Frontal cortex (tissue), 4 donors: Measurements from ENCODE around the gene LGALS3. TPM values are rescaled to one million over a fixed set of nuclear protein-coding genes. Genes with fewer than 3 reads are reported as not detected.
"Not testable (repeated sequence)": the region's sequence is repeated elsewhere in the genome, so short reads cannot be mapped to it uniquely, and the experiment has no call there.

Experiments
- DNase-seq, 2 donors: peaks; one replicate each; pipeline ENCODE4 v3.0.0; 2012; ENCODE audit warnings: low spot score in 2 of 2
- FAIRE-seq: peaks from 2 replicates; lab custom pipeline; 2012; peaks lifted over from hg19 to GRCh38; lab: Jason Lieb, UNC
- total RNA-seq: library from RNA; depleted of rRNA; stranded (reverse); fragments of >200 nt; gene quantifications from one replicate; pipeline ENCODE4 v1.2.3, GENCODE V29; 2014
- donor health status: control.
- donor health status: control.
- donor health status: control.

LGALS3 gene
- total RNA-seq, result 10.6 TPM

DNA sequence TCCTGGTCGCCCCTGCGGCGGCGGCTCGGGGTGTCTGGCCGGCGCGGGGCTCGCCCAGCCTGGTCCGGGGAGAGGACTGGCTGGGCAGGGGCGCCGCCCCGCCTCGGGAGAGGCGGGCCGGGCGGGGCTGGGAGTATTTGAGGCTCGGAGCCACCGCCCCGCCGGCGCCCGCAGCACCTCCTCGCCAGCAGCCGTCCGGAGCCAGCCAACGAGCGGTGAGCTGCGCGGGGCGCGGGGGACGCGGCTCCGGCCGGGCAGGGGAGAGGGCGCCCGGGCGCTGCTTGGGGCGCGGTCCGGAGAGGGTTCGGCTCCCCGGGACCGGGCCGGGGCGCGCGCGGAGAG, at the start of gene LGALS3:
TSS of gene LGALS3 (plus strand) at position 167 of the 342 bp plus-strand sequence. CDS start 8,122 bp downstream, outside the sequence.
- FAIRE-seq (no peak), DNase-seq (peak; percentile 67 to 68)

DNA sequence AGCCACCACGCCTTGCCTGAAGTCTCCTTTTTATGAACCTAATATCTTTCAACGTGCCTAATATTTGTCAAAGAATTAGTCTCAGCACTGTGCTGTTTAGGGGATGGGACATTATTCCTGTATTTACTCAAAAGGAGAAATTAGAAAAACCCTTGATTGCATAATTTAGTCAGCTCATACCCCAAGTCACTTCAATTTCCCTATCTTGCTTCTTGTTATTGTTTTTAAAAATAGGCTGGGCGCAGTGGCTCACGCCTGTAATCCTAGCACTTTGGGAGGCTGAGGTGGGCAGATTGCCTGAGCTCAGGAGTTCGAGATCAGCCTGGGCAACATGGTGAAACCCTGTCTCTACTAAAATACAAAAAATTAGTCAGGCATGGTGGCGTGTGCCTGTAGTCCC, 49.1 kb upstream of the LGALS3 start:
- not testable (repeated sequence) for FAIRE-seq, DNase-seq

DNA sequence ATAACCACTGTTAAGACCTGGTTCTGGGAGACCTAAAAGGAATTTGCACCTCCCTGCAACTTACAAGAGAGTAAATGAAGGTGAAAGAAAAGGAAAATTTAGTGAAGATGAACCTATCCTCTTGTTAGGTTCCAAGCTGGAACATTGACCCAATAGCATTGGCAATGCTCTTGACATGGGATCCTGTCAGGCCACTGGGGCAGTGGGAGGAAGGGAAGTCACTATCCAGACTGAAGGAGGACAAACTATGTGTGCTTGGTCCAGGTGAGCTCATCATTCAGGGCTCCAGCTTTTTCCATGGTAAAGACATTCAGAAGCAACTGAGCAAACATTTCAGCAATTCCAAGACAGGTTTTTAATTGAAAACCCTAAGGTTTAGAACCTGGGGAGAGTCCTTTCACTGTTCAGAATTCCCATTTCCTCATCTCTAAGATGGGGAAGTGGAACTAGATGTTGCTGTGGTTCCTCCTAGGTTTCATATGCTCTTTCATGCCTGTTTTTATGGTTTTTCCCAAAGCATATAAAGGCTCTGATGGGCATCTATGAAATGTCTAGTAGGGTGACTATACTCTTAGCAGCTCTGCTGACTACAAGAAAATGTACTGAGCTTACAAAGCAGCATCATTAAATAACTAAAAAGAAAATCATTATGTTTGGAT, 44.5 kb upstream of the LGALS3 start:
- no peak for FAIRE-seq
- DNase-seq, result no peak

DNA sequence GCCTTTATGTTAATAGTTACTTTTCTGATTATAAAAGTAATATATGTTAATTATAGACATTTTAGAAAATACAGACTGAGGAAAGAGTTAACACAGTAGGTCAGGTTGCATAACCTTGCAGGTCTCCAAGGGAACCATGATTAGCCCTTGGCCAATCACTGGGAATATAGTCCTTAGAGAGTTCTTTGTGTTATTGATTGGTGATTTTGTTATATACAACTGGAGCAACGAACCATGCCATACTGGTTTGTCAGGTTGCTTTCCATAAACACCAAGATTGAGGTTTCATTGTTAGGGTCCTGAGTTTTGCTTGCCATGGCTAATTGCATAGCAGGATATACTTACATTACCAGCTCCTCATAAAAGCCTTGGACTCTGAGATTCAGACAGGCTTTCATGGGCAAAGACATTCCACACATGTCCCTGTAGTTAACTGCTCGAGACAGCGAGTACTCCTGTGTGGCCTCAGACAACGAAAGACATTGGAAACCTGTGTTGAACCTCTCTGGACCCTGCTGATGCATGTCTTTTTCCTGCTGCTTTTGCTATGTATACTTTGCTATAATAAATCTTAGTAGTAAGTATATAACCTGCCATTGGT, 43.9 kb upstream of the LGALS3 start:
- no peak for FAIRE-seq
- DNase-seq, result no peak

DNA sequence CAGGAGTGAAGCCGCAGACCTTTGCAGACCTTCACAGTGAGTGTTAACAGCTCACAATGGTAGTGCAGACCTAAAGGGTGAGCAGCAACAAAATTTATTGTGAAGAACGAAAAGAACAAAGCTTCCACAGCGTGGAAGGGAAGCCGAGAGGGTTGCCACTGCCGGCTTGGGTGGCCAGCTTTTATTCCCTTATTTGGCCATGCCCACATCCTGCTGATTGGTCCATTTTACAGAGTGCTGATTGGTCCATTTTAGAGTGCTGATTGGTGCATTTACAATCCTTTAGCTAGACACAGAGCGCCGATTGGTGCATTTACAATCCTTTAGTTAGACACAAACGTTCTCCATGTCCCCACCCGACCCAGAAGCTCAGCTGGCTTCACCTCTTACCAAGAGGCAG, 42.1 kb upstream of the LGALS3 start:
- FAIRE-seq, result no peak
- DNase-seq, result no peak

DNA sequence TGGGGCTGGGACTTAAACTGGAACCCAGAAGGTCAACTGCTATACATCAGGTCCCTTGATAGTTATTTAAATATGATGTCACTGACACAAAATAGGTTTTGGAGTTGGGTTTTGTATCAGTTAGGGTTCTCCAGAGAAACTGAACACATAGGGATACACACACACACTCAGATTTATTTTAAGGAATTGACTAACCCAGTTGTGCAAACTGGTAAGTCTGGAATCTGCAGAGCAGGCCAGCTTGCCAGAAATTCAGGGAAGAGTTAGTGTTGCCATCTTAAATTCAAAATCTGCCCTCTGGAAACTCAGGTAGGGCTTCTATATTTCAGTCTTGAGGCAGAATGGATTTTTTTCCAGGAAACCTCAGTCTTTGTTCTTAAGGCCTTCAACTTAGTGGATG, 40.7 kb upstream of the LGALS3 start:
- no peak for FAIRE-seq

DNA sequence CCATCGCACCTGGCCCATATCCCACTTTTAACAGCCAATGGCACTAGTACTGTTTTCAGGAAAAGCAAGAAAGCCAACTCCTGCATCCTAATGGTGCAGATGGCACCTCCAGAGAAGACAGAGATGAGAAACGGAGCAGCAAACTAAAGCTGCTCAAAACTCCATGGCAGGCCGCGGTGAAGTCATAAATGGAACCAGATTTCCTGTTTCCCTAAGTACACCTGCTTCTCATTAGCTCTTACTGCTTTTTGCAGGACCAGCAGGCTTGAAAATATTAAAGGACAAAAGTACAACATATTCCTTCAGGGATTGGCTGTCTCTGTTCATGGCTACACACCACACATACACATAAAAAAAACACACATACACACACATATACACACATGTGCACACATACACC, 36.7 kb upstream of the LGALS3 start:
- no peak for FAIRE-seq
- DNase-seq, result no peak

More for the DNA sequence above, 40.7 kb upstream of the LGALS3 start:
- DNase-seq, result no peak

DNA sequence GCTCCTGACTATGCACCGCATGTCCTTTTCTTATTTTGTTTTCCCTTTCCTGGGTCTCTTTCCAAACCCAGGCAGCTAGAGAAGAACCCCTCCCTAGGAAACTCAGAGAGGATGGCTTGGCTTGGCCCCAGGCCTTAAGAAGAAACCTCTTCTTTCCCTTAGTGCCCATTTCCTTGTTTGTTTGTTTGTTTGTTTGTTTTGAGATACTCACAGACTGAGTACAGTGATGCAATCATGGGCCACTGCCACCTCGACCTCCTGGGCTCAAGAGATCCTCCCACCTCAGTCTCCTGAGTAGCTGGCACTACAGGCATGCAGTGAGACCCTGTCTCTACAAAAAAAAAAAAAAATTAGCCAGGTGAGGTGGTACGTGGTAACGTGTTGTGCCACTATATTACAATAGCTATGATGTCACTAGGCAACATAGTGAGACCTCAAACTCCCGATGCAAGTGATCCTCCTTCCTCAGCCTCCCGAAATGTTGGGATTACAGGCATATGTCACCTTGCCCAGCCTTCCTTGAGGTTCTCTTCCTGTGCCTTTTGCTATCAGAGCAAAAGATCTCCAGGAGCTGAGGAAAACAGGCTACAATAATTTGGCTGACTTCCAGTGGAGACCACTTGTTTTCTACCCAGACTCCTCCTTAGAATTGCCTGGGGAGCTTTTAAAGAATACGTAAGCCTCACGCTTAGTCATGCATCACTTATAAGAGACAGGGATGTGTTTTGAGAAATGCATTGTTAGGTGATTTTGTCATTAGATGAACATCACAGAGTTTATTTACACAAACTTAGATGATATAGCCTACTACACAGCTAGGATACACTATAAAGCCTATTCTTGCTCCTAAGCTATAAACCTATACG, 34.5 kb upstream of the LGALS3 start:
- DNase-seq, result no peak
- FAIRE-seq, result no peak

DNA sequence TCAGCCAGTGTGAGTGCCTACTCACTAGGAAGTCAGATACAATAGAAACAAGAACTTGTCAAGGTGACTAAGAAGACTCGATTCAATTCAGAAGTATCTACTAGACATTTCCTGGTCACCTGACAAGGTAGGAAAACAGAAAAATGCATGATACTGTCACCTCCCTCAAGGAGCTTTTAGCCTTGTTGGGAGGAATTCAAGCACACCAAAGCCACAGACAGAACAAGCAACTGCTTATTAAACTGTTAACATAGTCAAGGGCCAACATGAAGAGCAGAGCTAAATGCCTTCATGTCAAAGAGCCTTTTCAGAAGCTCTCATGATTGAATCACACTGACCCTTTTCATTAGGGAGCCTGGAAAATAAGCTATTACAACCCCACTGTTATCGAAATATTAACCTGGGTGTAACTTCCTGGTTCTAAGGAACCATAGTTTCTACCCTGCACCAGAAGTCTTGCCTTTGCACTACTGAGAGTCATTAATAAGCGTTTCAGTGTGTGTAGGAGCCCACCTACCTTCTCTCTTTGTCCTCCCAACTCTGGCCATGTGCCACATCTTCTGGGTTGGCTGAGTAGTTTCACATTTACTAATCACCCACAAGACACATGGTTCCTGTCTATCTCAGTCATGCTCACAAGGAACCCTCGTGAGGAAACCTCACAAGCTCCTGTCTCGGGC, 31.0 kb upstream of the LGALS3 start:
- DNase-seq (no peak), FAIRE-seq (no peak)

DNA sequence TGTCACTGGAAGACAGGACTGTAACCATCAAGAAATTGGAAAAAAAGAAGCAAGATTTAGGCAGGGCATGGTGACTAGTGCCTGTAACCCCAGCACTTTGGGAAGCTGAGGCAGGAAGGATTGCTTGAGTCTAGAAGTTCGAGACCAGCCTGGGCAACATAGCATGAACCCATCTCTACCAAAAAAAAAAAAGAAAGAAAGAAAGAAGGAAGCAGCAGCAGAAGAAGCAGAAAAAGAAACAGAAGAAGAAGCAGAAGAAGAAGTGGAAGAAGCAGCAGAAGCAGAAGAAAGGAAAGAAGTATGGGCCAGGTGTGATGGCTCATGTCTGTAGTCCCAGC, 30.5 kb upstream of the LGALS3 start:
- DNase-seq (no peak), FAIRE-seq (no peak)

DNA sequence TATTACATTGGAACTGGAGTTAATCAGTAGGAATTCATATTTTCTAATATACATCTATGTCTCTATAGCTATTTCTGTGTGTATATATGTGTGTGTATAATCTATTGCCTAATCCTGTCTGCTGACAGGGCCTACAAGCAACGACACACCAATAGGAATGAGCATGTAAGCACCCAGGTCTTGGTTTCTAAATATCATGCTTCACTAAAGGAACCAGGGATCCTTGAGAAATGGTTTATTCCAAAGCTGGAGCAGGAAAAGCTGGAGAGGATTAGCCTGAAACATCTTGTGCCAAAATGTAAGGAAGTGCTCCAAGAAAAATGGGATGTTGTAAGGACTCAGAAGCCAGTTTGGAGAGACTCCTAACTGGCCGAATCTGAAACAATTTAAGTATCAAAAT, 29.3 kb upstream of the LGALS3 start:
- DNase-seq, result no peak
- FAIRE-seq, result no peak

DNA sequence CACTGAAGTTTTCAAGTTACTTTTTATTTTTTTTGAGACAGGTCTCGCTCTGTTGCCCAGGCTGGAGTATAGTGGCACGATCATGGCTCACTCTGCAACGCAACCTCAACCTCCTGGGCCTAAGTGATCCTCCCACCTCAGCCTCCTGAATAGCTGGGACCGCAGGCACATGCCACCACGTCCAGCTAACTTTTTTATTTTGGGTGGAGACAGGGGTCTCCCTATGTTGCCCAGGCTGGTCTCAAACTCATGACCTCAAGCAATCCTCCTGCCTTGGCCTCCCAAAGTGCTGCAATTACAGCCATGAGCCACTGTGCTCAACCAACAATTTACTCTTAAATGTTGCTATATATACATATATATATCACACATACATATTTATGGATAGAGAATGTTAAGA, 27.4 kb upstream of the LGALS3 start:
- no peak for DNase-seq
- no peak for FAIRE-seq

DNA sequence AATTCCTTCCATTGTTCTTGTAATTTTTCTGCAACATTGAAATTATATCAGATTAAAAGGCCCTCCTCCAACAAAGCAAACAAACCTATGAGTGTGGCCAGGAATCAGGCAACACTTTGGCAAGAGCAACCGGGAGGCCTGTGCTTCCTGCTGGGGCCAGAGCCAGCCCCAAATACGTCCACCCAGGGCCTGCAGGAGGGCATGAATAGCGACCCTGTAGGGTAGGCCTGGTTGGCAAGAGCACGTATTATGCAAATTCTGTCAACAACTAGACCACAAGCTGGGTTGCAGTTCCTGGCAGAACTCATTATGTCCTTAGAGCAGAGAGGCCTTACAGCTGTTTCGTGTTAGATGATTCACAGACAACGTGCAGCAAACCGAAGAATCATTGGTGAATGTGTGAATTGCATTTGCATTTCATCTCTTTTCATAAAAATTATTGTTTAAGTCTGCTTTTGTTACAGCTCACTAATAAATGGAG, 26.9 kb upstream of the LGALS3 start:
- no peak for FAIRE-seq
- DNase-seq, result peak in 1 of 2 donors; percentile 52

DNA sequence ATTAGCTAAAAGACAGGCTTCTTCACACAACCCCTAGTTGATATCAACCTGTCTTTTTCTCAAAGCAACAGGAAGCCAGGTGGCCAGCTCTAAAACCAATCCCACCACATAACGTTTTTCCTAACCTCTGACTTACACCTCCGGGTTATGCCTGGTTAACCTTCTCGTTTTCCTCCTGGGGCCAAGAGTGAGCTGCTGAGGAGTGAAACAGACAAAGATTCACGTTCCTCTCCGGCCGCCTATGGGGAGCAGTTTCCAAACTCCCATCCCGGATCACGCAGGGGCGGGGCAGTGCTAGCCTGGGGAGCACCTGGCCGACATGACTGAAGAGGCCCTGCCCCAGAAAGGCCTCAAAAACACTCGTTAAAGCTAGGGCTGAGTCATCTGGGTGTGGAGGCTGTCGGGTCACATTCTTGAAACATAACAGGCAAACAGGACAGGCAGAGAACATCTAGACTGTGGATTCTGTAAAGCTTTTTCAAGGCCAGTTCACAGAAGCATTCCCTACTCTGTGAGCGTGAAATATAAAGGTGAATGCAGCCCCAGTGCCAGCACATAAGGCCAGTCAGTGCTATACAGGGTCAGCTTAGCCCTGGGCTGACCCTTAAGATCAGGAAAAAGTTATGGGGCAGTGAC, 25.9 kb upstream of the LGALS3 start:
- FAIRE-seq (no peak), DNase-seq (no peak)

DNA sequence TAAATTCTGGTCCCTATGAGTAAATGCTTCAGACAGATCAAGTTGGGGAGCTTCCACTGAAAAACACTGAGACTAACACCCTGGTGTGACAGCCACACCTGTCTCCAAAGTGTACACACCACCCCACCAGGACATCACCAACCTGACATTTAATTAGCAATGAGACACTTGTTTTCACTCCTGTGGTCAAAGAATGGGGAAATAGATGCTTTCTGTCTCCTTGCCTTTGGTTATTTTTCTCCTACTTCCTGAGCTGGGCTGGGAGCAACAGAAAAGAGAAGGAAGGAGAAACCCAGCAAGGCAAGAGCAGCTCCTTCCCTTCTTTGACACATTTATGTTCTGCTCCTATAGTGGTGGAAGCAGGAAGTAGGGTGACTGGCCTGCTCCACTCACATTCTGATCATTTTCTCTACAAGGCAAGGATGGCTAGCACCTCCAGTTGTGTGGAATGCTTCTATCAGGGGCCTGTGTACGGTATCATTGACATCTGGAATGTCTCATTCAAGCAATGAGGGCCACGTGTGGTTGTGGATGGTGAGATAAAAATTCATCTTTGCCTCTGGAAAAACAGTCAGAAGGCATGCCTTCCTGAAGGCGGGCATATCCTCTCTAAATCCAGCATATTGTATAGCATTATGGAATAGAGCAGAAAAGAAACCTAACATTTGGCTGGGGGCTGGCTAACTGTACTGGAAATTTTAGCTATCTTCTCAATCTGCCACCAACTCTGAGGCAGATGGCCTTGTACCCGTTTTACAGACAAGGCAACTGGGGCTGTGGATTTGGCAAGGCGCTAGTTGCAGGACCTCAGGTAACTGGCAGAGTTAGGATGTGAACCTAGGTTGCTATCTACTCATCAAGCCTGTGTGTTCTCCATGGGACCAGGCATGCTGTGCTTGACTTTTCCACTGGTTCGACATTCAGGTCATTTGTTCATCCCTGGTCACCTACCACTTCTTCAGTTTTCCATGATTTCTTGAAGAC, 24.8 kb upstream of the LGALS3 start:
- DNase-seq, result no peak
- no peak for FAIRE-seq

DNA sequence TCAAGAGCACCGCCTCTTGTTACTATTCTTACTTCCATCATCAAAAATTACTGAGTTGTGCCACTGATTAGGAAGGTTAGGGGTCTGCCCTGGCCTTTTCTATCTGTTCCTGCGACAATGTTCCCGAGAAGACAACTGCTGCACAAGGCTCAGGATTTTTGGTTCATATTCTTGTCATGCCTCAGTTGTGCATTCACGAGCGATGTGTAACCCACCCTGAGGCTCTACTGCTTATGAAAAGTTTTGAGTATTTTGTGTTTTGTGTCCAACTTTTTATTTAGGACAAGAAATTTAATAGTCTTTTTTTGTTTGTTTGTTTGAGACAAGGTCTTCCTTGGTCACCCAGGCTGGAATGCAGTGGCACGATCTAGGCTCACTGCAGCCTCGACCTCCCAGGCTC, 23.1 kb upstream of the LGALS3 start:
- FAIRE-seq, result no peak
- no peak for DNase-seq

DNA sequence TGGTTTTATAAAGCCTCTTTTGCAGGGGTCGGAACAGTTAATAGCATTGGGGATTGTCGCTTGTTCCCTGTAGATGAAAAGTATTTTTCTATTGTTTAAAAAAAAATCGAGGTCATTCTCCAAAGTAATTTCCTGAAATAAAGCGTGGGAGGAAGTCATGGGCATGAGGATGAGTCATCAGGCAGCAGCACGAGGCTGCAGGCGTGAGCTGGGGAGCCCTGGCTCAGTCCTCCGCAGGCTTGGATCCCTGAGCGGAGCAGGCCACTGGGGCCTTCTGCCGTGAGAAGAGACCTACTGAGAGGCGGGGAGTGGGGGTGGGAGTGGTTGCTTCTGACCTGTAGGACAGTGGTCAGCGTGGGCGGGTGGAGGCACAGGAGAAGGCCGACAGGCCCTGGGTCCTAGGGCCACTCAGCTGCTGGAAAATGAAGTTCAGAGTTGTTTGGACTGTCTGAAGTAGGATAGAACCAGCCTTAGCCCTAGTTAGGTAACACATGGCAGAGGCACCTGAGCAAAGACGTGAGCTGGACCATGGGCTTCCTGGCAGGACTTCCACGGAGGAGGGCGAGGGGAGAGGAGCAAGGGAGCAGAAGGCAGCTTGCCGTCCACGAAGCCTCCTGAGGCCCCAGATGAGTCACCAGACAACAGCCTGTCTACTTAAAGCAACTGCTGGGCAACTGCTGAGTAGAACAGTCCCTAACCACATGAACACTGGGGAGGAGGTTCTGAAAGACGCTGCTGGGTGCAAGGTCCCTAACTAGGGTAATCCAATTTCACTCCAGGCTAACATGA, 21.1 kb upstream of the LGALS3 start:
- FAIRE-seq (no peak), DNase-seq (peak in 1 of 2 donors; percentile 70)

DNA sequence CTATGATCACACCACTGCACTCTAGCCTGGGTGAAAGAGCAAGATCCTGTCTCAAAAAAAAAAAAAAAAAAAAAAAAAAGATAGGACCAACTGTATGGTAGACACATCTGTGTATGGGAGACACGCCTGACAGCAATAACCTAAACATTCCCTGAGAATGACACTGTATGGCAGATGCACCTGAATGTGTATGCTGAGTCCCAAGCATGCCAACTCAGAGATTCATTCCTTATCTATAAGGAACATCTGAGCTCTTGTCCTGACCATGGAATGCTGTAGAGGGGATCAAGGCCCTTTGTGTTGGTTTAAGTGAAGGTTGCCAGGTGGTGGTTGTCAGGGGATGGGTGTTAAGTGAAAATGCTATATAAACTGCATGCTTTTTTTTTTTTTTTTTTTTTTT, 19.2 kb upstream of the LGALS3 start:
- DNase-seq (no peak), FAIRE-seq (no peak)
